K562 (cell line): ENCODE data around the gene DCXR. TPM values are rescaled to one million over a fixed set of nuclear protein-coding genes. Genes with fewer than 3 reads are reported as not detected.

ENCODE experiments used
- CBX8 ChIP-seq: fragments of 200-600 bp; sonication (generic); IDR thresholded peaks from 2 replicates; pipeline ENCODE4 v1.6.1; 2012; ENCODE audit warnings: borderline replicate concordance, mixed run types, low read depth, mild to moderate bottlenecking, moderate library complexity, mixed read lengths, low read length, control low read depth, inconsistent platforms; ENCODE audit not compliant: poor library complexity, severe bottlenecking; ENCODE audit errors: extremely low read depth
- CREM ChIP-seq: IDR thresholded peaks from 2 replicates; pipeline ENCODE4 v1.6.1; 2014; ENCODE audit warnings: antibody characterized with exemption, low read depth
- DMBX1 ChIP-seq: fragments of 250-450 bp; sonication (Bioruptor Pico); IDR thresholded peaks from 2 replicates; pipeline ENCODE4 v1.8.0; 2022; ENCODE audit warnings: inconsistent platforms, mild to moderate bottlenecking, moderate library complexity, borderline replicate concordance
- DPF2 ChIP-seq: fragments of 450-650 bp; IDR thresholded peaks from 2 replicates; pipeline ENCODE4 v1.6.1; 2016
- FIP1L1 ChIP-seq: fragments of 200-400 bp; formaldehyde crosslinking; IDR thresholded peaks from 2 replicates; pipeline ENCODE4 v1.6.1; 2018; ENCODE audit warnings: mild to moderate bottlenecking, low read depth, low read length; ENCODE audit not compliant: poor library complexity, severe bottlenecking
- STAG1 ChIP-seq: sonication (generic); formaldehyde crosslinking; IDR thresholded peaks from 2 replicates; pipeline ENCODE4 v1.5.0; 2020; ENCODE audit warnings: missing genetic modification reagents, borderline replicate concordance
- TAL1 ChIP-seq: fragments of 450-650 bp; IDR thresholded peaks from 2 replicates; pipeline ENCODE4 v1.6.1; 2016; ENCODE audit warnings: mild to moderate bottlenecking
- WHSC1 ChIP-seq: IDR thresholded peaks from one replicate; pipeline ENCODE4 v1.6.1; 2012; ENCODE audit warnings: low read length, control low read depth, inconsistent platforms
- XRCC3 ChIP-seq: fragments of 450-650 bp; IDR thresholded peaks from 2 replicates; pipeline ENCODE4 v1.6.1; 2017; ENCODE audit warnings: mild to moderate bottlenecking, moderate library complexity
- ZNF444 ChIP-seq: fragments of 250-450 bp; sonication (Bioruptor Pico); IDR thresholded peaks from 2 replicates; pipeline ENCODE4 v1.4.0; 2020; ENCODE audit warnings: mild to moderate bottlenecking, moderate library complexity
- polyA plus RNA-seq, 8 experiments: library from polyadenylated mRNA; depleted of rRNA in 4 of 8; stranded (reverse) in 5 of 8; unstranded in 3 of 8; fragments of >200 nt; fragmentation: Nextera tagmentation in 2 of 8; fragmentation: Illumina TruSeq in 1 of 8; extraction: Ambion mirVana in 2 of 8; extraction: Trizol in 1 of 8; gene quantifications; 2 replicates each; pipeline versions ENCODE4 v1.2.1 to v1.2.3, GENCODE V29; 2011 to 2014; ENCODE audit warnings: inconsistent platforms in 1 of 8, missing spikeins in 1 of 8
- total RNA-seq, 7 experiments: library from RNA; depleted of rRNA in 6 of 7; stranded (reverse); fragments of >200 nt in 6 of 7; fragmentation: Illumina TruSeq in 2 of 7; extraction: Trizol in 2 of 7; gene quantifications; 2 replicates each; pipeline versions ENCODE4 v1.2.1 to v1.2.3, GENCODE V29; 2011 to 2021; ENCODE audit warnings: low replicate concordance in 1 of 7
- TF ChIP-seq, protein P1 (sequence below): fragments of 200-800 bp; sonication (Bioruptor generic); IDR thresholded peaks from 2 replicates; pipeline ENCODE4 v1.6.1; 2017; ENCODE audit warnings: missing genetic modification characterization, missing compliant biosample characterization
- TF ChIP-seq, protein P2 (sequence below), 2 experiments: fragments of 450-650 bp; formaldehyde crosslinking in 1 of 2; IDR thresholded peaks; 2 replicates each; pipeline versions ENCODE4 v1.4.0 to v1.6.1; 2014 to 2020; ENCODE audit warnings: mild to moderate bottlenecking in 2 of 2, borderline replicate concordance in 1 of 2, low read depth in 1 of 2
- TF ChIP-seq, protein P3 (sequence below): sonication (generic); formaldehyde crosslinking; IDR thresholded peaks from 2 replicates; pipeline ENCODE4 v1.8.1; 2023; ENCODE audit warnings: mild to moderate bottlenecking, missing genetic modification reagents, moderate library complexity
- TF ChIP-seq, protein P4 (sequence below): fragments of 450-650 bp; formaldehyde crosslinking; IDR thresholded peaks from 2 replicates; pipeline ENCODE4 v1.4.0; 2020; ENCODE audit warnings: mild to moderate bottlenecking, moderate library complexity

Gene DCXR
- total and polyA plus RNA-seq, 9 of the 15 experiments (the other 6 are each of a cell fraction or from before 2014, with no cell fraction given) = 21.3 to 274 (median 156) TPM

DNA sequence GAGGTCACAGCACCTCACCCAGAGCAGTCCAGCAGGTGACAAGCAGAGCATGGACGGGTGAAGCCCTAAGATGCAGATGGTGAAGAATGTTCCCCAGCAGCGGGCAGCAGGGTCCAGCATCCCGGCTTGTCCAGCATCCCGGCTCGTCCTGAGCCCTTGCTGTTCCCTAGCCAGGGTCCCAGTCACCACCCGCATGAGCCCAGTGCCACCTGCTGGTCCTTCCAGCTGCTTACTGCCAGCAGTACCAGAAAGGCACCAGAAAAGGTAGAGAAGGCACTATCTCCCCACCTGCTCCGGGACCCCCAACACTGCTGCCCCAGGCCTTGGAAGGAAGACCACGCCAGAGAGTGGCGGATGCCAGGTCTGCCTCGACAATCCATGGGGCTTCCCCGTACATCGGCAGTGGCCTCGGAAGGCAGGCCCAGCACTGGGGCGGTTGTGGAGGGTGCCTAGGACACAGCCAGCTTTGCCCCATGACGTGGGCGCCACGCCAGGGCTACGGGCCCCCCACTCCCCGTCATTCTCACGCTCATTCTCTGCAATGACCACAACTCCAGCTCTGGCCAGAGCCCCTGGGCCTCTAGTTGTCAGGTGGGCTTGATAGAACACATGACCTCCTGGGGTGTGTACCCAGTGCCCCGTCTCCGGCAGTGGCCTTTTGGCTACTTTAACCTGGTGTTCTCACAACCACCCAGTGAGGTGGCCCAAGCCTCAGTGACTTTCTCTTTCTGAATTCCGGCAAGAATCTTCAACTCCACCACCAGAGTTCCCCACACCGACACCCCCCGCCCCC, 16.2 kb downstream of the DCXR start (continued):
- TF ChIP-seq WHSC1 (no peak), FIP1L1 (no peak), DMBX1 (CRISPR knock-in tag) (no peak), CREM (peak; percentile 23; the same call in 1 of the 2 replicates), CBX8 (no peak), DPF2 (0 out of 2 replicates have a peak, but pooled peaks have one; percentile 24), XRCC3 (no peak), ZNF444 (CRISPR knock-in tag) (no peak), STAG1 (CRISPR knock-in tag) (peak; percentile 65; the same call in 1 of the 2 replicates), TAL1 (no peak)
- TF ChIP-seq, protein P1, sequence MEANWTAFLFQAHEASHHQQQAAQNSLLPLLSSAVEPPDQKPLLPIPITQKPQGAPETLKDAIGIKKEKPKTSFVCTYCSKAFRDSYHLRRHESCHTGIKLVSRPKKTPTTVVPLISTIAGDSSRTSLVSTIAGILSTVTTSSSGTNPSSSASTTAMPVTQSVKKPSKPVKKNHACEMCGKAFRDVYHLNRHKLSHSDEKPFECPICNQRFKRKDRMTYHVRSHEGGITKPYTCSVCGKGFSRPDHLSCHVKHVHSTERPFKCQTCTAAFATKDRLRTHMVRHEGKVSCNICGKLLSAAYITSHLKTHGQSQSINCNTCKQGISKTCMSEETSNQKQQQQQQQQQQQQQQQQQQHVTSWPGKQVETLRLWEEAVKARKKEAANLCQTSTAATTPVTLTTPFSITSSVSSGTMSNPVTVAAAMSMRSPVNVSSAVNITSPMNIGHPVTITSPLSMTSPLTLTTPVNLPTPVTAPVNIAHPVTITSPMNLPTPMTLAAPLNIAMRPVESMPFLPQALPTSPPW (CRISPR knock-in tag) = peak; percentile 55; the same call in 1 of the 2 replicates
- TF ChIP-seq, protein P2, sequence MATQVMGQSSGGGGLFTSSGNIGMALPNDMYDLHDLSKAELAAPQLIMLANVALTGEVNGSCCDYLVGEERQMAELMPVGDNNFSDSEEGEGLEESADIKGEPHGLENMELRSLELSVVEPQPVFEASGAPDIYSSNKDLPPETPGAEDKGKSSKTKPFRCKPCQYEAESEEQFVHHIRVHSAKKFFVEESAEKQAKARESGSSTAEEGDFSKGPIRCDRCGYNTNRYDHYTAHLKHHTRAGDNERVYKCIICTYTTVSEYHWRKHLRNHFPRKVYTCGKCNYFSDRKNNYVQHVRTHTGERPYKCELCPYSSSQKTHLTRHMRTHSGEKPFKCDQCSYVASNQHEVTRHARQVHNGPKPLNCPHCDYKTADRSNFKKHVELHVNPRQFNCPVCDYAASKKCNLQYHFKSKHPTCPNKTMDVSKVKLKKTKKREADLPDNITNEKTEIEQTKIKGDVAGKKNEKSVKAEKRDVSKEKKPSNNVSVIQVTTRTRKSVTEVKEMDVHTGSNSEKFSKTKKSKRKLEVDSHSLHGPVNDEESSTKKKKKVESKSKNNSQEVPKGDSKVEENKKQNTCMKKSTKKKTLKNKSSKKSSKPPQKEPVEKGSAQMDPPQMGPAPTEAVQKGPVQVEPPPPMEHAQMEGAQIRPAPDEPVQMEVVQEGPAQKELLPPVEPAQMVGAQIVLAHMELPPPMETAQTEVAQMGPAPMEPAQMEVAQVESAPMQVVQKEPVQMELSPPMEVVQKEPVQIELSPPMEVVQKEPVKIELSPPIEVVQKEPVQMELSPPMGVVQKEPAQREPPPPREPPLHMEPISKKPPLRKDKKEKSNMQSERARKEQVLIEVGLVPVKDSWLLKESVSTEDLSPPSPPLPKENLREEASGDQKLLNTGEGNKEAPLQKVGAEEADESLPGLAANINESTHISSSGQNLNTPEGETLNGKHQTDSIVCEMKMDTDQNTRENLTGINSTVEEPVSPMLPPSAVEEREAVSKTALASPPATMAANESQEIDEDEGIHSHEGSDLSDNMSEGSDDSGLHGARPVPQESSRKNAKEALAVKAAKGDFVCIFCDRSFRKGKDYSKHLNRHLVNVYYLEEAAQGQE (IDR thresholded peaks at IDR 0.05; ENCODE audit: borderline replicate concordance) = peak; percentile 70; the same call in 1 of the 2 replicates
- TF ChIP-seq, protein P2 (CRISPR knock-in tag; IDR thresholded peaks at IDR 0.05; ENCODE audit: low read depth) = no peak
- TF ChIP-seq, protein P3, sequence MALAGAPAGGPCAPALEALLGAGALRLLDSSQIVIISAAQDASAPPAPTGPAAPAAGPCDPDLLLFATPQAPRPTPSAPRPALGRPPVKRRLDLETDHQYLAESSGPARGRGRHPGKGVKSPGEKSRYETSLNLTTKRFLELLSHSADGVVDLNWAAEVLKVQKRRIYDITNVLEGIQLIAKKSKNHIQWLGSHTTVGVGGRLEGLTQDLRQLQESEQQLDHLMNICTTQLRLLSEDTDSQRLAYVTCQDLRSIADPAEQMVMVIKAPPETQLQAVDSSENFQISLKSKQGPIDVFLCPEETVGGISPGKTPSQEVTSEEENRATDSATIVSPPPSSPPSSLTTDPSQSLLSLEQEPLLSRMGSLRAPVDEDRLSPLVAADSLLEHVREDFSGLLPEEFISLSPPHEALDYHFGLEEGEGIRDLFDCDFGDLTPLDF (CRISPR knock-in tag) = no peak
- TF ChIP-seq, protein P4, sequence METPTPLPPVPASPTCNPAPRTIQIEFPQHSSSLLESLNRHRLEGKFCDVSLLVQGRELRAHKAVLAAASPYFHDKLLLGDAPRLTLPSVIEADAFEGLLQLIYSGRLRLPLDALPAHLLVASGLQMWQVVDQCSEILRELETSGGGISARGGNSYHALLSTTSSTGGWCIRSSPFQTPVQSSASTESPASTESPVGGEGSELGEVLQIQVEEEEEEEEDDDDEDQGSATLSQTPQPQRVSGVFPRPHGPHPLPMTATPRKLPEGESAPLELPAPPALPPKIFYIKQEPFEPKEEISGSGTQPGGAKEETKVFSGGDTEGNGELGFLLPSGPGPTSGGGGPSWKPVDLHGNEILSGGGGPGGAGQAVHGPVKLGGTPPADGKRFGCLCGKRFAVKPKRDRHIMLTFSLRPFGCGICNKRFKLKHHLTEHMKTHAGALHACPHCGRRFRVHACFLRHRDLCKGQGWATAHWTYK = no peak
